Breast epithelium (tissue), 3 donors: Measurements from ENCODE around the gene MLLT1.

Experiments
- CTCF ChIP-seq, 3 donors: fragments of 450-650 bp; IDR thresholded peaks; one replicate each; pipeline ENCODE4 v1.5.1; 2016 to 2017; ENCODE audit warnings: antibody characterized with exemption in 3 of 3, mild to moderate bottlenecking in 3 of 3, moderate library complexity in 3 of 3
- POLR2A ChIP-seq: fragments of 450-650 bp; IDR thresholded peaks from one replicate; pipeline ENCODE4 v1.6.1; 2016; ENCODE audit warnings: antibody characterized with exemption, mild to moderate bottlenecking, moderate library complexity

GRCh38 chr19:6204212-6204611 lies 75.6 kb downstream of the MLLT1 start:
- TF ChIP-seq CTCF (IDR thresholded peaks at IDR 0.05) (no peak), POLR2A (no peak)
